A549 (cell line): ENCODE results near the gene MSI2. TPM values are rescaled to one million over a fixed set of nuclear protein-coding genes. Genes with fewer than 3 reads are reported as not detected.

Experiments used
- ATAC-seq, 2 experiments: fragments of 200-7000 bp in 1 of 2; fragments of >200 bp in 1 of 2; cut with Nextera tagmentation in 1 of 2; cut with Tn5 transposase in 1 of 2; 3 replicates each; pipeline versions ENCODE4 v1.8.0 to v1.9.1; 2018 to 2020; ENCODE audit warnings: mild to moderate bottlenecking in 1 of 2, moderate library complexity in 1 of 2
- CTCF ChIA-PET: fragments of 300-600 bp; sonication (Branson Sonifier 250); formaldehyde crosslinking; extraction: SDS; loops from one replicate; lab custom pipeline; 2021; ENCODE audit warnings: antibody characterized with exemption, inconsistent platforms; lab: Yijun Ruan, JAX
- POLR2A ChIA-PET: fragments of 350-600 bp; formaldehyde crosslinking; extraction: SDS; loops from one replicate; lab custom pipeline; 2021; ENCODE audit warnings: antibody characterized with exemption, inconsistent platforms; lab: Yijun Ruan, JAX
- DNase-seq, 2 experiments: peaks; one replicate each; pipeline versions ENCODE4 v3.0.0 to v3.0.0-alpha.2; 2011 to 2016; ENCODE audit warnings: low read depth in 1 of 2, low spot score in 1 of 2
- FAIRE-seq: peaks from 2 replicates; lab custom pipeline; 2011; peaks lifted over from hg19 to GRCh38; lab: Jason Lieb, UNC
- H3K27ac ChIP-seq, 2 experiments: fragments of >200 bp; sonication (Bioruptor Twin); formaldehyde crosslinking; 3 replicates each; pipeline ENCODE4 v1.5.1; 2016 to 2017
- H3K4me1 ChIP-seq: fragments of >200 bp; sonication (Bioruptor Twin); formaldehyde crosslinking; 3 replicates; pipeline ENCODE4 v1.6.1; 2016
- H3K4me2 ChIP-seq: fragments of >200 bp; sonication (Bioruptor Twin); formaldehyde crosslinking; 3 replicates; pipeline ENCODE4 v1.6.1; 2016
- H3K4me3 ChIP-seq: fragments of >200 bp; sonication (Bioruptor Twin); formaldehyde crosslinking; 3 replicates; pipeline ENCODE4 v1.5.1; 2016
- H3K9me3 ChIP-seq: fragments of >200 bp; sonication (Bioruptor Twin); formaldehyde crosslinking; 3 replicates; pipeline ENCODE4 v1.6.1; 2016
- CBX2 ChIP-seq: fragments of 200-600 bp; sonication (generic); IDR thresholded peaks from 2 replicates; pipeline ENCODE4 v1.6.1; 2016; ENCODE audit warnings: low read depth, mild to moderate bottlenecking, borderline replicate concordance
- CBX8 ChIP-seq: fragments of 200-600 bp; sonication (generic); IDR thresholded peaks from 2 replicates; pipeline ENCODE4 v1.6.1; 2016
- EHMT2 ChIP-seq: fragments of 200-600 bp; sonication (generic); IDR thresholded peaks from 2 replicates; pipeline ENCODE4 v1.6.1; 2016; ENCODE audit warnings: antibody characterized with exemption, low read depth, mild to moderate bottlenecking, moderate library complexity
- FOSB ChIP-seq: fragments of 250-450 bp; sonication (Bioruptor Pico); IDR thresholded peaks from 2 replicates; pipeline ENCODE4 v1.5.0; 2020; ENCODE audit warnings: mild to moderate bottlenecking, moderate library complexity
- FOXS1 ChIP-seq: fragments of 250-450 bp; sonication (Bioruptor Pico); IDR thresholded peaks from 2 replicates; pipeline ENCODE4 v1.5.0; 2020; ENCODE audit warnings: mild to moderate bottlenecking, moderate library complexity
- GATA3 ChIP-seq: IDR thresholded peaks from 2 replicates; pipeline ENCODE4 v1.6.1; 2012; ENCODE audit warnings: borderline replicate concordance
- HEYL ChIP-seq: fragments of 250-450 bp; sonication (Bioruptor Pico); IDR thresholded peaks from 2 replicates; pipeline ENCODE4 v1.8.0; 2021; ENCODE audit warnings: mild to moderate bottlenecking, moderate library complexity
- HOXB13 ChIP-seq: fragments of 250-450 bp; sonication (Bioruptor Pico); IDR thresholded peaks from 2 replicates; pipeline ENCODE4 v1.5.0; 2020; ENCODE audit warnings: low read depth, mild to moderate bottlenecking, moderate library complexity
- JUNB ChIP-seq: fragments of >200 bp; sonication (Bioruptor Twin); formaldehyde crosslinking; IDR thresholded peaks from 2 replicates; pipeline ENCODE4 v1.6.1; 2016
- MYC ChIP-seq: IDR thresholded peaks from 2 replicates; pipeline ENCODE4 v1.6.1; 2012; ENCODE audit warnings: mild to moderate bottlenecking, inconsistent platforms, low read length, improper control_type of control experiment, borderline replicate concordance
- NFE2L2 ChIP-seq: fragments of 150-350 bp; conservative IDR thresholded peaks from 2 replicates; pipeline ENCODE4 v1.6.1; 2014; ENCODE audit warnings: low read length
- NR3C1 ChIP-seq: fragments of >200 bp; sonication (Bioruptor Twin); formaldehyde crosslinking; IDR thresholded peaks from 3 replicates; pipeline ENCODE4 v1.6.1; 2017
- PHF8 ChIP-seq: fragments of 200-600 bp; sonication (generic); IDR thresholded peaks from 2 replicates; pipeline ENCODE4 v1.6.1; 2016; ENCODE audit warnings: low read depth, mild to moderate bottlenecking, antibody characterized with exemption, moderate library complexity, borderline replicate concordance
- POLR2A ChIP-seq: IDR thresholded peaks from 2 replicates; pipeline ENCODE4 v1.6.1; 2012; ENCODE audit warnings: mild to moderate bottlenecking, low read length
- RCOR1 ChIP-seq: fragments of 150-350 bp; IDR thresholded peaks from 2 replicates; pipeline ENCODE4 v1.6.1; 2014; ENCODE audit warnings: antibody characterized with exemption, low read length, low read depth
- TP53 ChIP-seq: fragments of 250-450 bp; sonication (Bioruptor Pico); IDR thresholded peaks from 2 replicates; pipeline ENCODE4 v1.5.0; 2021; ENCODE audit warnings: mild to moderate bottlenecking, moderate library complexity
- ZC3H11A ChIP-seq: fragments of 450-650 bp; IDR thresholded peaks from 2 replicates; pipeline ENCODE4 v1.6.1; 2014; ENCODE audit warnings: antibody characterized with exemption, mild to moderate bottlenecking
- ZFP36 ChIP-seq: fragments of 450-650 bp; IDR thresholded peaks from 2 replicates; pipeline ENCODE4 v1.6.1; 2014; ENCODE audit warnings: borderline replicate concordance; ENCODE audit not compliant: partially characterized antibody
- WGBS: methylation state at CpG from one replicate; pipeline ENCODE4 v1.1.6; 2017; ENCODE audit errors: missing lambda C conversion rate; 5-methylcytosine and 5-hydroxymethylcytosine counted together
- polyA plus RNA-seq, 4 experiments: library from polyadenylated mRNA; depleted of rRNA in 3 of 4; stranded (reverse); fragments of >200 nt; fragmentation: RNase III in 1 of 4; extraction: RNeasy Plus Mini Kit Qiagen cat#74134 plus additional on column Dnase treatment in 1 of 4; gene quantifications; 2 replicates in 3 of 4; 3 replicates in 1 of 4; pipeline ENCODE4 v1.2.3, GENCODE V29; 2011 to 2017
- TF ChIP-seq, protein P1 (sequence below): IDR thresholded peaks from 2 replicates; pipeline ENCODE4 v1.6.1; 2012
- TF ChIP-seq, protein P2 (sequence below): fragments of 250-450 bp; sonication (Bioruptor Pico); IDR thresholded peaks from 2 replicates; pipeline ENCODE4 v1.5.0; 2021; ENCODE audit warnings: mild to moderate bottlenecking, moderate library complexity, borderline replicate concordance
- TF ChIP-seq, protein P3 (sequence below): fragments of 450-650 bp; IDR thresholded peaks from 2 replicates; pipeline ENCODE4 v1.6.1; 2014; ENCODE audit warnings: antibody characterized with exemption
- TF ChIP-seq, protein P4 (sequence below): fragments of 150-350 bp; IDR thresholded peaks from 2 replicates; pipeline ENCODE4 v1.6.1; 2014; ENCODE audit warnings: low read depth, mild to moderate bottlenecking, low read length

Gene MSI2
- polyA plus RNA-seq, 2 of the 4 experiments (the other 2 are of a cell fraction), result 43.6 to 44.4 TPM

DNA sequence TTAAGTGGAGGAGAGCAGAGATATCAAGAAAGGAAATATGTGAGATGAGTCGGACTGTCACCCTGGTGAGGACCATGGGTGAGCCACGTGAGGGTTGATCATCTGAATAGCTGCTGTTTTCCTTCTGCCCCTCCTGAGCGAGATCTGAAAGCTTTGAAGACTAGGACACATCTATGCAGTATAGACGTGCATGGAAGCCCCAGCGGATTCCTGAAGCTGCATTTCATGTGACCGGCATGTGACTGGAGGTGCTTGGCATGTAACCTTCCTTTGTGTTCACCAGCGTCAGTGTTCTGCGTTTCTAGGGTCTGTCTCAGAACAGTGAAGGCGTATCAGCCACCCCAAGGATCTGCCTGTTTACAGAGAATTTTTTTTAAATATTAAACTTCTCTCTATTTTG lies 75.1 kb downstream of the MSI2 start:
- H3K4me3 ChIP-seq, result no peak overlapping the region
- no peak overlapping the region for H3K4me2 ChIP-seq
- ChIA-PET CTCF (interaction anchor here (0.6 to 1.7 kb wide), 5 partner anchors 10 to 340 kb away, joined by 3 to 4 read pairs (median 3); no protein-coding TSS in a partner anchor), POLR2A (no interaction called here)
- H3K9me3 ChIP-seq, result no peaks in the 10 kb centered on the region
- WGBS, result 90% methylated on average over 9 of the region's 9 CpGs
- no peak for FAIRE-seq
- no peak overlapping the region for H3K27ac ChIP-seq
- peaks cover 13% of the 10 kb centered on the region for H3K4me1 ChIP-seq
- no peak for TF ChIP-seq CBX2
- no peak for TF ChIP-seq ZFP36
- no peak for TF ChIP-seq JUNB
- no peak for TF ChIP-seq PHF8
- TF ChIP-seq, protein P1, sequence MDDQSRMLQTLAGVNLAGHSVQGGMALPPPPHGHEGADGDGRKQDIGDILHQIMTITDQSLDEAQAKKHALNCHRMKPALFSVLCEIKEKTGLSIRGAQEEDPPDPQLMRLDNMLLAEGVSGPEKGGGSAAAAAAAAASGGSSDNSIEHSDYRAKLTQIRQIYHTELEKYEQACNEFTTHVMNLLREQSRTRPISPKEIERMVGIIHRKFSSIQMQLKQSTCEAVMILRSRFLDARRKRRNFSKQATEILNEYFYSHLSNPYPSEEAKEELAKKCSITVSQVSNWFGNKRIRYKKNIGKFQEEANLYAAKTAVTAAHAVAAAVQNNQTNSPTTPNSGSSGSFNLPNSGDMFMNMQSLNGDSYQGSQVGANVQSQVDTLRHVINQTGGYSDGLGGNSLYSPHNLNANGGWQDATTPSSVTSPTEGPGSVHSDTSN, result no peak
- TF ChIP-seq, protein P2, sequence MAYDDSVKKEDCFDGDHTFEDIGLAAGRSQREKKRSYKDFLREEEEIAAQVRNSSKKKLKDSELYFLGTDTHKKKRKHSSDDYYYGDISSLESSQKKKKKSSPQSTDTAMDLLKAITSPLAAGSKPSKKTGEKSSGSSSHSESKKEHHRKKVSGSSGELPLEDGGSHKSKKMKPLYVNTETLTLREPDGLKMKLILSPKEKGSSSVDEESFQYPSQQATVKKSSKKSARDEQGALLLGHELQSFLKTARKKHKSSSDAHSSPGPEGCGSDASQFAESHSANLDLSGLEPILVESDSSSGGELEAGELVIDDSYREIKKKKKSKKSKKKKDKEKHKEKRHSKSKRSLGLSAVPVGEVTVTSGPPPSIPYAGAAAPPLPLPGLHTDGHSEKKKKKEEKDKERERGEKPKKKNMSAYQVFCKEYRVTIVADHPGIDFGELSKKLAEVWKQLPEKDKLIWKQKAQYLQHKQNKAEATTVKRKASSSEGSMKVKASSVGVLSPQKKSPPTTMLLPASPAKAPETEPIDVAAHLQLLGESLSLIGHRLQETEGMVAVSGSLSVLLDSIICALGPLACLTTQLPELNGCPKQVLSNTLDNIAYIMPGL (CRISPR knock-in tag), result no peak
- TF ChIP-seq ZC3H11A, result no peak
- no peak for TF ChIP-seq FOXS1 (CRISPR knock-in tag)
- no peak for TF ChIP-seq FOSB (CRISPR knock-in tag)
- TF ChIP-seq HOXB13, result no peak
- no peak for TF ChIP-seq MYC
- no peak for TF ChIP-seq NR3C1
- TF ChIP-seq TP53 (CRISPR knock-in tag), result no peak
- TF ChIP-seq EHMT2, result no peak
- TF ChIP-seq HEYL (CRISPR knock-in tag), result no peak
- no peak for TF ChIP-seq RCOR1
- TF ChIP-seq POLR2A, result no peak
- TF ChIP-seq, protein P3, sequence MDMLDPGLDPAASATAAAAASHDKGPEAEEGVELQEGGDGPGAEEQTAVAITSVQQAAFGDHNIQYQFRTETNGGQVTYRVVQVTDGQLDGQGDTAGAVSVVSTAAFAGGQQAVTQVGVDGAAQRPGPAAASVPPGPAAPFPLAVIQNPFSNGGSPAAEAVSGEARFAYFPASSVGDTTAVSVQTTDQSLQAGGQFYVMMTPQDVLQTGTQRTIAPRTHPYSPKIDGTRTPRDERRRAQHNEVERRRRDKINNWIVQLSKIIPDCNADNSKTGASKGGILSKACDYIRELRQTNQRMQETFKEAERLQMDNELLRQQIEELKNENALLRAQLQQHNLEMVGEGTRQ, result no peak
- TF ChIP-seq, all 56 proteins: peak for 0
- no peak for DNase-seq
- ATAC-seq, result no peak

DNA sequence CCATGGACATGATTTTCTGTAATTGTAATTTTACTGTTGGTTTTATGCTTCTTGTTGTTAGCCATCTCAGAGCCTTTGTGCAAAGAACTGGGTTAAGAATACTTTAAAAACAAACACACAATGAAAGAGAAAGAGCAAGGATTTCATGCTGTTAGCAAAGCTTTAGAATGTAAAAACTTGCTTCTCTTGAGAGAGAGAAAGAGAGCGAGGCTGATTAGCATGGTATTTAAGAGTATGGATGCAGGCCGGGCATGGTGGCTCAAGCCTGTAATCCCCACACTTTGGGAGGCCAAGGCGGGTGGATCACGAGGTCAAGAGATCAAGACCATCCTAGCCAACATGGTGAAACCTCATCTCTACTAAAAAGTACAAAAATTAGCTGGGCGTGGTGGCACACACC lies 76.2 kb downstream of the MSI2 start:
- FAIRE-seq, result no peak

More for the DNA sequence above, 76.2 kb downstream of the MSI2 start:
- peaks cover 13% of the 10 kb centered on the region for H3K4me1 ChIP-seq
- no peak overlapping the region for H3K4me2 ChIP-seq
- no peaks in the 10 kb centered on the region for H3K9me3 ChIP-seq
- POLR2A ChIA-PET, result interaction anchor here (0.7 kb wide), 1 partner anchor 112 kb away, joined by 5 read pairs; no protein-coding TSS in a partner anchor
- ATAC-seq, result no peak
- TF ChIP-seq NFE2L2, result no peak
- no peak for TF ChIP-seq GATA3
- TF ChIP-seq, protein P3, result no peak
- TF ChIP-seq, protein P4, sequence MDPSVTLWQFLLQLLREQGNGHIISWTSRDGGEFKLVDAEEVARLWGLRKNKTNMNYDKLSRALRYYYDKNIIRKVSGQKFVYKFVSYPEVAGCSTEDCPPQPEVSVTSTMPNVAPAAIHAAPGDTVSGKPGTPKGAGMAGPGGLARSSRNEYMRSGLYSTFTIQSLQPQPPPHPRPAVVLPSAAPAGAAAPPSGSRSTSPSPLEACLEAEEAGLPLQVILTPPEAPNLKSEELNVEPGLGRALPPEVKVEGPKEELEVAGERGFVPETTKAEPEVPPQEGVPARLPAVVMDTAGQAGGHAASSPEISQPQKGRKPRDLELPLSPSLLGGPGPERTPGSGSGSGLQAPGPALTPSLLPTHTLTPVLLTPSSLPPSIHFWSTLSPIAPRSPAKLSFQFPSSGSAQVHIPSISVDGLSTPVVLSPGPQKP, result no peak
- TF ChIP-seq NR3C1, result no peak
- no peak for TF ChIP-seq CBX8
- TF ChIP-seq, all 56 proteins: peak for 0
- no peak overlapping the region for H3K27ac ChIP-seq
- no peak overlapping the region for H3K4me3 ChIP-seq
- WGBS, result 88% methylated on average over 5 of the region's 5 CpGs
- CTCF ChIA-PET, result interaction anchor here (0.7 to 1.7 kb wide), 4 partner anchors 11 to 265 kb away, joined by 3 to 5 read pairs (median 4); no protein-coding TSS in a partner anchor
- no peak for DNase-seq
